ENCODE measurements around the gene TBC1D5. TPM values are rescaled to one million over a fixed set of nuclear protein-coding genes. Genes with fewer than 3 reads are reported as not detected.
"Not testable (repeated sequence)": the region's sequence is repeated elsewhere in the genome, so short reads cannot be mapped to it uniquely, and the experiment has no call there.

TBC1D5 gene
- total RNA-seq, 3 donors from 2014 or later: 70.1 to 109 (median 90.1) TPM

DNA sequence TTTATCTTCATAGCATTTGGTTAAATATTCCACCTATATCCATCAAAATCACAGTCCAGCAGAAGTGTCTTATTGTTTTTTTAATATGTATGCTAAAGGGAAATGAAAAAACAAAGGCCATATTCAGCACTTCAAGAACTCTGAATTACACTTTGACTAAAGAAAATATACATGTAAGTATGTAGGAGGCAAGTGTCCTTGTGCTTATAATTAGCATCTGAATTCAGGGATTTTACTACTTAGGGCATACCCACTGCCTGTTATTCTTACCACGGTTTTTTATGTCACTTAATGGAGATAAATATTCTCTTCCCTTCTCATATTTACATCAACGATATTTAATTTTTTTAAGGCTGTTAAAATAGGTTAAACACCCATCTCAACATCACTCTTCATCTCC, 117.3 kb downstream of the TBC1D5 start:
- Histone ChIP-seq H3K4me3 (no peak overlapping the region), H3K4me1 (no peaks in the 10 kb centered on the region), H3K27ac (no peak overlapping the region), H3K27me3 (no peaks in the 10 kb centered on the region), H3K36me3 (no peaks in the 10 kb centered on the region), H3K9me3 (no peaks in the 10 kb centered on the region)
- DNase-seq (ENCODE audit: low spot score in 2 of 2): no peak
- no peak for TF ChIP-seq POLR2AphosphoS5 (IDR thresholded peaks at IDR 0.05)
- no peak for TF ChIP-seq POLR2A (IDR thresholded peaks at IDR 0.05)
- TF ChIP-seq, protein P1, sequence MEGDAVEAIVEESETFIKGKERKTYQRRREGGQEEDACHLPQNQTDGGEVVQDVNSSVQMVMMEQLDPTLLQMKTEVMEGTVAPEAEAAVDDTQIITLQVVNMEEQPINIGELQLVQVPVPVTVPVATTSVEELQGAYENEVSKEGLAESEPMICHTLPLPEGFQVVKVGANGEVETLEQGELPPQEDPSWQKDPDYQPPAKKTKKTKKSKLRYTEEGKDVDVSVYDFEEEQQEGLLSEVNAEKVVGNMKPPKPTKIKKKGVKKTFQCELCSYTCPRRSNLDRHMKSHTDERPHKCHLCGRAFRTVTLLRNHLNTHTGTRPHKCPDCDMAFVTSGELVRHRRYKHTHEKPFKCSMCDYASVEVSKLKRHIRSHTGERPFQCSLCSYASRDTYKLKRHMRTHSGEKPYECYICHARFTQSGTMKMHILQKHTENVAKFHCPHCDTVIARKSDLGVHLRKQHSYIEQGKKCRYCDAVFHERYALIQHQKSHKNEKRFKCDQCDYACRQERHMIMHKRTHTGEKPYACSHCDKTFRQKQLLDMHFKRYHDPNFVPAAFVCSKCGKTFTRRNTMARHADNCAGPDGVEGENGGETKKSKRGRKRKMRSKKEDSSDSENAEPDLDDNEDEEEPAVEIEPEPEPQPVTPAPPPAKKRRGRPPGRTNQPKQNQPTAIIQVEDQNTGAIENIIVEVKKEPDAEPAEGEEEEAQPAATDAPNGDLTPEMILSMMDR (IDR thresholded peaks at IDR 0.05): no peak
- intact Hi-C loops (cut with DNase I; ENCODE audit: low total_unique reads): no loop called here

DNA sequence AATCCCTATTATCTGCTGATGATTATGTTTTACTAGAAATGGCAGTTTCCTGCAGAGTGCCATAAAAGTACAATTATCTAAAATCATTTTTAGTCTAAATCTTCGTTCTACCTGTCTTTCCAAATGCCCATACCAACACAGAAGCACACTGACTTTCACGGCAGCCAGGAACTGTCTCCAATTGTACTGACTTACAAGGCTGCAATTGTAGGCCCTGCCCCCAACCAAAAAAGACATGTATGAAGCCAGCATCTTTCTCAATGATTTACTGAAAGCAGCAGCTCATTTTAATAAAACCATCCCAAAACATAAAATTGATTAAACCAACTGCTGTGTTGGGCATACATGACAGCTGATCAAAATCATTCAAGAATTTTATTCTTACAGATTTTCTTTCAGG, 119.0 kb downstream of the TBC1D5 start:
- DNase-seq (ENCODE audit: low spot score in 2 of 2): no peak
- Histone ChIP-seq H3K36me3 (no peaks in the 10 kb centered on the region), H3K27ac (no peak overlapping the region), H3K4me3 (no peak overlapping the region), H3K27me3 (no peaks in the 10 kb centered on the region), H3K9me3 (no peaks in the 10 kb centered on the region), H3K4me1 (no peaks in the 10 kb centered on the region)
- TF ChIP-seq, protein P1 (IDR thresholded peaks at IDR 0.05): no peak
- TF ChIP-seq POLR2AphosphoS5 (IDR thresholded peaks at IDR 0.05): no peak
- TF ChIP-seq POLR2A (IDR thresholded peaks at IDR 0.05): no peak
- intact Hi-C loops (cut with DNase I; ENCODE audit: low total_unique reads): no loop called here

DNA sequence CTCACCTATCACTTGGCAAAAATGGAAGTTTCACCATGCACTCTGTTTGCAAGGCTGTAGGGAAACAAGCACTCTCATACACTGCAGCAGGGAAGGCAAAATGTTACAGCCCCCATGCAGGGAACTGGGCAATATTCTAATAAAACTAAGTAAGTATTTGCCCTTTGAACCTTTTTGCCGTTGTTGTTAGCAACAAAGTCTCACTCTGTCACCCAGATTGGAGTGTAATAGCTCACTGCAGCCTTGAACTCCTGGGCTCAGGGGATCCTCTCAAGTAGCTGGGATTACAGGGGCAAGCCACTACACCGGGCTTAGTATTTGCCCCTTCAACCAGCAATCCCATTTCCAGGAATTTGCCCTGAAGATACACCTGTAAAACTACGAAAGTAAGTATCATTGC, 122.5 kb downstream of the TBC1D5 start:
- no peaks in the 10 kb centered on the region for H3K36me3 ChIP-seq
- TF ChIP-seq POLR2AphosphoS5 (IDR thresholded peaks at IDR 0.05): no peak
- TF ChIP-seq, protein P1 (IDR thresholded peaks at IDR 0.05): no peak
- TF ChIP-seq POLR2A (IDR thresholded peaks at IDR 0.05): no peak
- no peak overlapping the region for H3K4me3 ChIP-seq
- H3K9me3 ChIP-seq: no peaks in the 10 kb centered on the region
- H3K27ac ChIP-seq: no peak overlapping the region
- DNase-seq (ENCODE audit: low spot score in 2 of 2): no peak
- H3K27me3 ChIP-seq: no peaks in the 10 kb centered on the region
- intact Hi-C loops (cut with DNase I; ENCODE audit: low total_unique reads): no loop called here
- no peaks in the 10 kb centered on the region for H3K4me1 ChIP-seq

DNA sequence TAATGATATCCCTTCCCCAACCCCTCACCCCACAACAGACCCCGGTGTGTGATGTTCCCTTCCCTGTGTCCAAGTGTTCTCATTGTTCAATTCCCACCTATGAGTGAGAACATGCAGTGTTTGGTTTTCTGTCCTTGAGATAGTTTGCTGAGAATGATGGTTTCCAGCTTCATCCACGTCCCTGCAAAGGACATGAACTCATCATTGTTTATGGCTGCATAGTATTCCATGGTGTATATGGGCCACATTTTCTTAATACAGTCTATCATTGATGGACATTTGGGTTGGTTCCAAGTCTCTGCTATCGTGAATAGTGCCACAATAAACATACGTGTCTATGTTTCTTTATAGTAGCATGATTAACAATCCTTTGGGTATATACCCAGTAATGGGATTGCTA, 129.4 kb downstream of the TBC1D5 start:
- H3K4me1 ChIP-seq; H3K36me3 ChIP-seq; intact Hi-C loops (cut with DNase I; ENCODE audit: low total_unique reads); H3K4me3 ChIP-seq; H3K27me3 ChIP-seq; DNase-seq (ENCODE audit: low spot score in 2 of 2); H3K27ac ChIP-seq: not testable (repeated sequence)
- H3K9me3 ChIP-seq: peaks cover 0 to 12% of the 10 kb centered on the region in 2 donors

DNA sequence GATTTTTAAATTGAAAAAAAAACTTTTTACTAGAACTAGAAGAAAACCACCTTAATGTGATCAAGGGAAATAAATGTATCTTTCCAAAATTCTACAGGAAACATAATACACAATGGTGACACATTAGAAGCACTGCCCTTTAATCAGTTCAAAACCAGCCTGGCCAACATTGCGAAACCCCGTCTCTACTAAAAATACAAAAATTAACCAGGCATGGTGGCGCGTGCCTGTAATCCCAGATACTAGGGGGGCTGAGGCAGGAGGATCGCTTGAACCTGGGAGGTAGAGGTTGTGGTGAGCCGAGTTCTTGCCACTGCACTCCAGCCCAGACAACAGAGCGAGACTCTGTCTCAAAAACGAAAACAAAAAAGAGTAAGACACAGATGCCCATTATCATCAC, 134.5 kb downstream of the TBC1D5 start:
- TF ChIP-seq, protein P1 (IDR thresholded peaks at IDR 0.05): no peak
- TF ChIP-seq POLR2AphosphoS5 (IDR thresholded peaks at IDR 0.05) (no peak), POLR2A (IDR thresholded peaks at IDR 0.05) (no peak)
- Histone ChIP-seq H3K4me1 (no peaks in the 10 kb centered on the region), H3K4me3 (no peak overlapping the region), H3K27ac (no peak overlapping the region), H3K9me3 (peaks cover 0 to 4% of the 10 kb centered on the region in 2 donors), H3K36me3 (peaks cover 4% of the 10 kb centered on the region), H3K27me3 (no peaks in the 10 kb centered on the region)
- intact Hi-C loops (cut with DNase I; ENCODE audit: low total_unique reads): no loop called here
- no peak for DNase-seq (ENCODE audit: low spot score in 2 of 2)

DNA sequence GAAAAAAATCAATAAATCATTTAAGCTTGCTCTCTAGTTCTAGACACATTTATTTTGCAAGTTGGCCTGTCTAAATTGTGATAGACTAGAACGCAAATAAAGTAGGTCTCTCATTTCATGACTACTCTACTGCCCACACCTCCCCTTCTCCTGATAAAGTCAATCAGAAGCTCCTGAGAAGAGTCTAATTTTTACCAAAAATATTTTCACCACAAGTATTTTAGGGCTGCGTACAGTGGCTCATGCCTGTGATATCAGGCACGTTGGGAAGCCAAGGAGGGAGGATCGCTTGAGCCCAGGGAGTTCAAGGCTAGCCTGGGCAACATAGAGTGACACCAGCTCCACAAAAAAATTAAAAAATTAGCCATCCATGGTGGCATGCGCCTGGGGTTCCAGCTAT, 136.5 kb downstream of the TBC1D5 start:
- peaks cover 0 to 9% of the 10 kb centered on the region in 2 donors for H3K9me3 ChIP-seq
- TF ChIP-seq POLR2A (IDR thresholded peaks at IDR 0.05) (no peak), POLR2AphosphoS5 (IDR thresholded peaks at IDR 0.05) (no peak)
- TF ChIP-seq, protein P1 (IDR thresholded peaks at IDR 0.05): no peak
- intact Hi-C loops (cut with DNase I; ENCODE audit: low total_unique reads): no loop called here
- no peak for DNase-seq (ENCODE audit: low spot score in 2 of 2)
- H3K27ac ChIP-seq: no peak overlapping the region
- H3K4me3 ChIP-seq: no peak overlapping the region
- H3K4me1 ChIP-seq: no peaks in the 10 kb centered on the region
- H3K36me3 ChIP-seq: peaks cover 4% of the 10 kb centered on the region
- H3K27me3 ChIP-seq: no peaks in the 10 kb centered on the region

Data from breast epithelium (tissue), 4 donors.